ENCODE results near the gene ZNF286A.
"Not testable (repeated sequence)": the region's sequence is repeated elsewhere in the genome, so short reads cannot be mapped to it uniquely, and the experiment has no call there.

- TF ChIP-seq CTCF, POLR2AphosphoS5 (IDR thresholded peaks at IDR 0.05): not testable (repeated sequence)
Observed at GRCh38 chr17:15730535-15730934, 31.0 kb downstream of the ZNF286A start.

All from upper lobe of left lung (tissue), 4 donors.